PC-3 (cell line): ENCODE measurements around the gene UBQLN1. TPM values are rescaled to one million over a fixed set of nuclear protein-coding genes. Genes with fewer than 3 reads are reported as not detected.

ENCODE experiments used
- ATAC-seq: fragments of 200-7000 bp; cut with Tn5 transposase; 2 replicates; pipeline ENCODE4 v1.9.1; 2020; ENCODE audit warnings: mild to moderate bottlenecking, moderate library complexity
- BruUV-seq: library from RNA; stranded (reverse); fragments of 400-500 nt; replicated peaks from 2 replicates; lab custom pipeline; 2021; lab: Mats Ljungman, UMichigan
- CTCF ChIA-PET: fragments of 300-600 bp; sonication (Branson Sonifier 250); formaldehyde crosslinking; loops from one replicate; lab custom pipeline; 2022; ENCODE audit warnings: antibody characterized with exemption; lab: Charles Lee
- POLR2A ChIA-PET: fragments of 300-600 bp; sonication (Branson Sonifier 250); formaldehyde crosslinking; loops from one replicate; lab custom pipeline; 2022; ENCODE audit warnings: antibody characterized with exemption; ENCODE audit not compliant: unreplicated experiment; lab: Charles Lee
- DNase-seq: peaks from one replicate; pipeline ENCODE4 v3.0.0-alpha.2; 2015
- H2AFZ ChIP-seq: fragments of 300-600 bp; sonication (generic); 2 replicates; pipeline ENCODE4 v1.6.0; 2016; ENCODE audit warnings: antibody characterized with exemption, low read length
- H3F3A ChIP-seq: fragments of 300-600 bp; sonication (generic); one replicate; pipeline ENCODE4 v1.6.0; 2017; ENCODE audit warnings: antibody characterized with exemption, low read length, control low read depth, mild to moderate bottlenecking; ENCODE audit not compliant: unreplicated experiment
- H3K27ac ChIP-seq: fragments of 300-600 bp; sonication (generic); 2 replicates; pipeline ENCODE4 v1.5.1; 2016; ENCODE audit warnings: mild to moderate bottlenecking, low read length
- H3K27me3 ChIP-seq: fragments of 300-600 bp; sonication (generic); 2 replicates; pipeline ENCODE4 v1.6.1; 2016; ENCODE audit warnings: low read length, mixed read lengths
- H3K36me3 ChIP-seq: fragments of 300-600 bp; sonication (generic); 2 replicates; pipeline ENCODE4 v1.6.1; 2016; ENCODE audit warnings: low read depth, mixed run types, low read length, mixed read lengths
- H3K4me1 ChIP-seq: fragments of 300-600 bp; sonication (generic); 2 replicates; pipeline ENCODE4 v1.5.1; 2016; ENCODE audit warnings: low read length; ENCODE audit not compliant: insufficient read depth
- H3K4me2 ChIP-seq: fragments of 300-600 bp; sonication (generic); 2 replicates; pipeline ENCODE4 v1.6.0; 2016; ENCODE audit warnings: low read length
- H3K4me3 ChIP-seq: fragments of 300-600 bp; sonication (generic); 2 replicates; pipeline ENCODE4 v1.5.1; 2016; ENCODE audit warnings: mild to moderate bottlenecking, low read length, mixed read lengths
- H3K79me2 ChIP-seq: fragments of 300-600 bp; sonication (generic); 2 replicates; pipeline ENCODE4 v1.6.1; 2017; ENCODE audit warnings: low read length, mixed read lengths
- H3K9ac ChIP-seq: fragments of 300-600 bp; sonication (generic); 2 replicates; pipeline ENCODE4 v1.6.0; 2016; ENCODE audit warnings: mild to moderate bottlenecking, low read length
- H3K9me2 ChIP-seq: fragments of 300-600 bp; sonication (generic); replicated peaks from 2 replicates; pipeline ENCODE4 v1.6.1; 2016; ENCODE audit warnings: mixed run types, low read length, mixed read lengths
- H3K9me3 ChIP-seq: fragments of 300-600 bp; sonication (generic); 2 replicates; pipeline ENCODE4 v1.6.1; 2016; ENCODE audit warnings: low read length, mixed read lengths
- H4K20me1 ChIP-seq: fragments of 300-600 bp; sonication (generic); 2 replicates; pipeline ENCODE4 v1.6.1; 2016; ENCODE audit warnings: low read length, mixed read lengths
- EZH2 ChIP-seq: fragments of 300-600 bp; sonication (generic); IDR thresholded peaks from one replicate; pipeline ENCODE4 v1.6.1; 2017; ENCODE audit warnings: antibody characterized with exemption, mild to moderate bottlenecking, low read length; ENCODE audit not compliant: unreplicated experiment
- EZH2phosphoT487 ChIP-seq: fragments of 300-600 bp; sonication (generic); IDR thresholded peaks from 2 replicates; pipeline ENCODE4 v1.6.1; 2018; ENCODE audit warnings: mild to moderate bottlenecking, antibody characterized with exemption, low read length, borderline replicate concordance
- intact Hi-C: fragments of 100-400 bp; cut with micrococcal nuclease; formaldehyde crosslinking; loops from 2 replicates; pipeline ENCODE4 v1.9.0; 2023
- total RNA-seq: library from RNA; depleted of rRNA; stranded (reverse); fragments of >200 nt; gene quantifications from 2 replicates; pipeline ENCODE4 v1.2.3, GENCODE V29; 2014
- TF ChIP-seq, protein P1 (sequence below): fragments of 300-600 bp; sonication (generic); conservative IDR thresholded peaks from 2 replicates; pipeline ENCODE4 v1.5.1; 2017; ENCODE audit warnings: antibody characterized with exemption, low read depth, mild to moderate bottlenecking, low read length

UBQLN1 gene
- total RNA-seq, 1 experiment from 2014 or later, result 105 TPM

DNA sequence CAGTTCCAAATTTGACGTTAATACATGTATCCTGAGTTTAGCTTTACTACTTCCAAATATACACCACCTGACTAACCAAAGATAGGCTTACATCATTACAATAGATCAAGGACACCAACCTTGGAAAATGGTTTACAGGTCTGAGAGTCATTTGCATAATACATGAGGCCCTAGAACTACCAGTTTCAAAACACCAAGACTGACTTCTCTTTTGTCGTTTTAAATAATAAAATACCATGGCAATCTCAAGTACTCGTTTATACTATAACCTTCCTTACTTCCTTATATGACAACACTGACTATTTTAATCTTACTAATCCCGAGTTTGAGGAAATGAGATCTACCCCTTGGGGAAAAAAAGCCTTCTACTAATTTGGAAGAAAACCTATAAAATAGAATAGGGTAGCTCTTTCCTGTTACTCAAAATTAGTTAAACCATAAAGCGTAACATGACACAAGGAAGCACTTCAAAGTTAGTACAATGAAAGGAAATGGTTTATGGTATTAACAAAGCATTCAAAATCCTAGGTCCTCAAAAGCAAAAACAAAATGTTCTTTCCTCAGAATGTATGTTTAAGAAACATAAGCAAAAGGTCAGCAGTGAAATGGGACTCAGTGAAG lies 42.1 kb downstream of the UBQLN1 start:
- H3K4me1 ChIP-seq, result no peaks in the 10 kb centered on the region
- no peaks in the 10 kb centered on the region for H3F3A ChIP-seq
- no peaks in the 10 kb centered on the region for H3K27me3 ChIP-seq
- no peaks in the 10 kb centered on the region for H3K9me3 ChIP-seq
- TF ChIP-seq EZH2phosphoT487 (no peak), EZH2 (no peak)
- TF ChIP-seq, protein P1, sequence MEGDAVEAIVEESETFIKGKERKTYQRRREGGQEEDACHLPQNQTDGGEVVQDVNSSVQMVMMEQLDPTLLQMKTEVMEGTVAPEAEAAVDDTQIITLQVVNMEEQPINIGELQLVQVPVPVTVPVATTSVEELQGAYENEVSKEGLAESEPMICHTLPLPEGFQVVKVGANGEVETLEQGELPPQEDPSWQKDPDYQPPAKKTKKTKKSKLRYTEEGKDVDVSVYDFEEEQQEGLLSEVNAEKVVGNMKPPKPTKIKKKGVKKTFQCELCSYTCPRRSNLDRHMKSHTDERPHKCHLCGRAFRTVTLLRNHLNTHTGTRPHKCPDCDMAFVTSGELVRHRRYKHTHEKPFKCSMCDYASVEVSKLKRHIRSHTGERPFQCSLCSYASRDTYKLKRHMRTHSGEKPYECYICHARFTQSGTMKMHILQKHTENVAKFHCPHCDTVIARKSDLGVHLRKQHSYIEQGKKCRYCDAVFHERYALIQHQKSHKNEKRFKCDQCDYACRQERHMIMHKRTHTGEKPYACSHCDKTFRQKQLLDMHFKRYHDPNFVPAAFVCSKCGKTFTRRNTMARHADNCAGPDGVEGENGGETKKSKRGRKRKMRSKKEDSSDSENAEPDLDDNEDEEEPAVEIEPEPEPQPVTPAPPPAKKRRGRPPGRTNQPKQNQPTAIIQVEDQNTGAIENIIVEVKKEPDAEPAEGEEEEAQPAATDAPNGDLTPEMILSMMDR, result no peak
- H3K27ac ChIP-seq, result no peak overlapping the region
- ChIA-PET CTCF (no interaction called here), POLR2A (no interaction called here)
- ATAC-seq, result peak; percentile 33; the same call in 1 of the 2 replicates
- no peak overlapping the region for H2AFZ ChIP-seq
- no peaks in the 10 kb centered on the region for H3K79me2 ChIP-seq
- no peak overlapping the region for H3K4me3 ChIP-seq
- no peak for DNase-seq
- BruUV-seq, result no TSS peak
- H4K20me1 ChIP-seq, result no peaks in the 10 kb centered on the region
- H3K9me2 ChIP-seq, result no peaks in the 10 kb centered on the region
- no peak overlapping the region for H3K4me2 ChIP-seq
- peaks cover 47% of the 10 kb centered on the region; the same call in 1 of the 2 replicates for H3K36me3 ChIP-seq
- intact Hi-C loops, result loop anchor here (5.0 kb wide), 1 partner anchor 42 kb away; the partner anchor contains the start of gene UBQLN1
- H3K9ac ChIP-seq, result no peak overlapping the region

GRCh38 chr9:83662933-83663332 lies 44.8 kb downstream of the UBQLN1 start:
- TF ChIP-seq, protein P1, result no peak
- TF ChIP-seq EZH2, result no peak
- TF ChIP-seq EZH2phosphoT487, result no peak

GRCh38 chr9:83656952-83657351 lies 50.8 kb downstream of the UBQLN1 start:
- no peak overlapping the region for H2AFZ ChIP-seq
- no peaks in the 10 kb centered on the region for H3K9me2 ChIP-seq
- no peaks in the 10 kb centered on the region for H3K4me1 ChIP-seq
- no TSS peak for BruUV-seq
- H3K9ac ChIP-seq, result no peak overlapping the region
- no peaks in the 10 kb centered on the region for H3K9me3 ChIP-seq
- DNase-seq (no peak), ATAC-seq (no peak)
- no peak for TF ChIP-seq EZH2
- TF ChIP-seq, protein P1, result no peak
- TF ChIP-seq EZH2phosphoT487, result no peak
- H3K27ac ChIP-seq, result no peak overlapping the region
- H3K79me2 ChIP-seq, result no peaks in the 10 kb centered on the region
- no peaks in the 10 kb centered on the region for H3F3A ChIP-seq
- CTCF ChIA-PET, result no interaction called here
- no peaks in the 10 kb centered on the region for H4K20me1 ChIP-seq
- H3K4me2 ChIP-seq, result no peak overlapping the region
- POLR2A ChIA-PET, result no interaction called here
- intact Hi-C loops, result no loop called here
- H3K36me3 ChIP-seq, result peaks cover 55% of the 10 kb centered on the region
- no peaks in the 10 kb centered on the region for H3K27me3 ChIP-seq
- H3K4me3 ChIP-seq, result no peak overlapping the region

More at GRCh38 chr9:83662933-83663332, 44.8 kb downstream of the UBQLN1 start:
- H3K27ac ChIP-seq, result no peak overlapping the region
- ChIA-PET POLR2A (no interaction called here), CTCF (no interaction called here)
- intact Hi-C loops, result no loop called here
- no peaks in the 10 kb centered on the region for H3K4me1 ChIP-seq
- no peaks in the 10 kb centered on the region for H3K9me2 ChIP-seq
- H3K36me3 ChIP-seq, result peaks cover 61% of the 10 kb centered on the region
- no peak overlapping the region for H2AFZ ChIP-seq
- ATAC-seq (no peak), DNase-seq (no peak)
- no peaks in the 10 kb centered on the region for H3K9me3 ChIP-seq
- H3K9ac ChIP-seq, result no peak overlapping the region
- H3F3A ChIP-seq, result no peaks in the 10 kb centered on the region
- H3K4me3 ChIP-seq, result no peak overlapping the region
- no peaks in the 10 kb centered on the region for H4K20me1 ChIP-seq
- H3K4me2 ChIP-seq, result no peak overlapping the region
- no TSS peak for BruUV-seq
- no peaks in the 10 kb centered on the region for H3K27me3 ChIP-seq
- H3K79me2 ChIP-seq, result no peaks in the 10 kb centered on the region
